Renal cortex interstitium (tissue), 11 donors: Measurements from ENCODE around the gene KIAA1614. TPM values are rescaled to one million over a fixed set of nuclear protein-coding genes. Genes with fewer than 3 reads are reported as not detected.

Experiments
- DNase-seq, 11 donors: peaks; one replicate each; pipeline ENCODE4 v3.0.0-alpha.2; 2013; ENCODE audit warnings: low read depth in 9 of 11, low spot score in 4 of 11; ENCODE audit errors: extremely low read depth in 1 of 11
- polyA plus RNA-seq, 3 donors: library from polyadenylated mRNA; unstranded; fragments of 120-200 nt; gene quantifications; one replicate each; pipeline ENCODE4 v1.2.1, GENCODE V29; 2013; ENCODE audit not compliant: insufficient read length in 3 of 3

KIAA1614 gene
- polyA plus RNA-seq, 3 donors: 5.8 to 10.6 (median 7.5) TPM

GRCh38 chr1:180970333-180971079 lies 57.8 kb downstream of the KIAA1614 start:
- no peak for DNase-seq

GRCh38 chr1:180971273-180971997 lies 58.7 kb downstream of the KIAA1614 start:
- no peak for DNase-seq

GRCh38 chr1:180973369-180973768 lies 60.7 kb downstream of the KIAA1614 start:
- DNase-seq: no peak

- no peak for DNase-seq
Measured at GRCh38 chr1:180974236-180974635, 61.5 kb downstream of the KIAA1614 start.

- no peak for DNase-seq
Measured at GRCh38 chr1:180975551-180975950, 62.9 kb downstream of the KIAA1614 start.

GRCh38 chr1:180976191-180976590 lies 63.5 kb downstream of the KIAA1614 start:
- no peak for DNase-seq

GRCh38 chr1:180976732-180977357 lies 64.1 kb downstream of the KIAA1614 start:
- no peak for DNase-seq

- DNase-seq: no peak
Measured at GRCh38 chr1:180981596-180982387, 69.1 kb downstream of the KIAA1614 start.

- no peak for DNase-seq
Measured at GRCh38 chr1:180982422-180982821, 69.7 kb downstream of the KIAA1614 start.

- no peak for DNase-seq
Measured at GRCh38 chr1:180988253-180988752, 75.6 kb downstream of the KIAA1614 start.

- DNase-seq: no peak
Measured at GRCh38 chr1:180994262-180994661, 81.6 kb downstream of the KIAA1614 start.

GRCh38 chr1:180997843-180998504 lies 85.3 kb downstream of the KIAA1614 start:
- no peak for DNase-seq

Other genes starting within 250 kb of the KIAA1614 start
- 10 to 100 TPM; 27.1 to 29.9 (median 27.6) TPM for gene STX6, start 110.0 kb downstream of the KIAA1614 start, polyA plus RNA-seq
- gene MR1, start 121.1 kb downstream of the KIAA1614 start, polyA plus RNA-seq: 1 to 10 TPM; 2.7 to 5.8 (median 3.5) TPM
- 1 to 10 TPM; 5.7 to 7.4 (median 5.8) TPM for gene IER5, start 175.8 kb downstream of the KIAA1614 start, polyA plus RNA-seq